GM18907 (cell line): ENCODE measurements around the gene GPR158.

Experiments
- ATAC-seq: cut with Tn5 transposase; IDR thresholded peaks from one replicate; pipeline ENCODE4 v1.9.1; 2021; ENCODE audit warnings: mild to moderate bottlenecking, moderate library complexity; ENCODE audit not compliant: unreplicated experiment

Gene GPR158

GRCh38 chr10:25564351-25564750, 389.6 kb downstream of the GPR158 start:
- ATAC-seq = no peak

- ATAC-seq = no peak
Observed at GRCh38 chr10:25565570-25565969, 390.8 kb downstream of the GPR158 start.

- no peak for ATAC-seq
Observed at GRCh38 chr10:25573316-25573715, 398.5 kb downstream of the GPR158 start.

- no peak for ATAC-seq
Observed at GRCh38 chr10:25575343-25575742, 400.5 kb downstream of the GPR158 start.

DNA sequence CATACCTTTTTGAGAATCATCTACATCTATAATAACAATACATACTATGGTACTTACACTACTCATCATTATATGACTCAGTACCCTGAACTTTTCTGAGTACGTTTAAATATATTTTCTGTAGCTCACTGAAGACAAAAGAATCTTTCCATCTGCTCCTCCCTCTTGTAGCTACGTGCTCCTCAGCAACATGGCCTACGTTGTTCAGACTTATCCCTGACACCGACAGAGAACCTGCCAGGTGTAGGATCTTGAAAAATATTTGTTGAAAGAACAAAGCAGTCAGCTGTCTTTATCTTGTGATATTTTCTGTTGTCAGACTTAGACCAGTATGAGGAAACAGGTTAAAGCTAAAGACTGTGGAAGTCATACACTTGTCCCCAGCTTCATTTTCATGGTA, 403.3 kb downstream of the GPR158 start:
- ATAC-seq = no peak

- no peak for ATAC-seq
Observed at GRCh38 chr10:25582961-25583360, 408.2 kb downstream of the GPR158 start.

GRCh38 chr10:25600651-25601050, 425.9 kb downstream of the GPR158 start:
- ATAC-seq = no peak

DNA sequence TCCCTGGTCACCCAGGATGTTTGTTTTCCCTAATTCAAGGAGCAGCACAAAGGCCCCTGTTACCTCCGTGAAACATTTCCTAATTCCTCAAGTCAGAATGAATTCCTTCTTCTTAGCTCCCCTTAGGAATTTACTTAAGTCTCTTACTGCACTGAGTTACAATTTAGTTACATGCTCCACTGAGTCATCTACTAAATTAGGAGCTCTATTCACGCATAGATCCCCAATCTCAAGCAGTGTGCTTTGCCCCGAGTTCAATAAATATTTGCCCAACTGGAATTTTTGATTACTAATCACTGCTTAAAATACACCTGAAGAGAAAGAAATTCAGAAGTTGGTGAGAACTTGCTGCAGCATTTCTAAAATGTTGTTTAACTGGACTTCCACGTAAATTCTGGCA, 429.8 kb downstream of the GPR158 start:
- ATAC-seq = no peak

DNA sequence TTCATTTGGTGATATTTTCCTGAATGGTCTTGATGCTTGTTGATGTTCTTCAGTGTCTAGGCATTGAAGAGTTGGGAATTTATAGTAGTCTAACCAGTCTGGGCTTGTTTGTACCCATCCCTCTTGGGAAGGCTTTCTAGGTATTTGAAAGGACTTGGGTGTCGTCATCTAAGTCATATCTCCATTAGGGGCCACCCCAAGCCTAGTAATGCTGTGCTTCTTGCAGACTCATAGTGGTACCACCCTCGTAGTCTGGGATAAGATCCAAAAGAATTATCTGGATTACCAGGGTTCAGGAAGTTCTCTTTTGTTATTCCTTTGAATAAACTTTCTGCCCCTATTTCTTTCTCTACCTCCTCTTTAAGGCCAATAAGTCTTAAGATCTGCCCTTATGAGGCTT, 439.9 kb downstream of the GPR158 start:
- ATAC-seq = no peak

- ATAC-seq = no peak
Observed at GRCh38 chr10:25615926-25616325, 441.1 kb downstream of the GPR158 start.

DNA sequence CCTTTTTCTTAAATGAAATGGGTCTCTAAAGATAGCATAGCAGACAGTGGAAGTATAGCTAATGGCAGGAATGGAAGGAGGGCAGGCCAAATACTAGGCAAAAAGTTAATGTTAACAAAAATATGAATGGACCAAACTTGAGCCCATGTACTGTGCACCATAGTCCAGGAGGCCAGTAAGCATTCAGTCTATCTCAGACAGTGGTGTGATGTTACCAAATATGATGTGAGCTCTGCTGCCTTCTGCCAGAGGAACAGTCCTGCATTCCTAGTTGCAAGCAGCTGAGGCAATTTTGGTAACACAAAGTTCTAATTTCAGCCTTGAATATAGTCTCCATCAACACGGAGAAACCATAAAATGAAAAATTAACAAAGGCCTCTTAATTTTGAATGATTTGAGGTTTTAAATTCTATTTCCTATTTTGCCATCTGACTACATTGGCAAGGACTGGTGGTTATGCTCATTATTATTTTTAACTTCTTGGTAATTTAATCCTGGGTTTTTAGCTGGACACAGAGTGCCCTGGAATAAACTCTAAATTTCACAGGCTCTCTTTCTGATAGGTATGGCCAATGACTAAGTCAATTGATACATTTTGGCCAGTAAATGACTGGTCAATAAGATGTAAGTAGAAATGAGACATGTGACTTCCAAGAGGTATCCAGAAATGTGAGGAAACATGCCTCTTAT, 442.2 kb downstream of the GPR158 start:
- ATAC-seq = no peak

DNA sequence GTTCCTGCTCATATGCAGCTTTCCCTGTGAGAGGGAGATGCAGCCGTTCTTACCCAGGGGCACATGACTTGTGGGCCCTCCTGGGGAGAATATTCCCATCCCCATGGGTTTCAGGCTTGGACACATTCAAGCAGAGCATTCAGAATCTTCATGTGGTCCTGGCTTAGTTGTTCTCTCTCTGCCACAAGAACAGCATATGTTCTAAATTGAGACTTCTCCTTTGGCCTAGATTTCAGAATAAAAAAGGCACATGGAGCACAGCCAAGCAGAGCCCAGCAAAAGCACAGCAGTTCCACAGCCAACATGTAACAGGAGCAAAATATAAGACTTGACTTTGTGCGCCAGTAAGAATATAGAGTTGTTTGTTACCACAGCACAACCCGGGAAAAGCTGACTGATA, 452.8 kb downstream of the GPR158 start:
- ATAC-seq = no peak

DNA sequence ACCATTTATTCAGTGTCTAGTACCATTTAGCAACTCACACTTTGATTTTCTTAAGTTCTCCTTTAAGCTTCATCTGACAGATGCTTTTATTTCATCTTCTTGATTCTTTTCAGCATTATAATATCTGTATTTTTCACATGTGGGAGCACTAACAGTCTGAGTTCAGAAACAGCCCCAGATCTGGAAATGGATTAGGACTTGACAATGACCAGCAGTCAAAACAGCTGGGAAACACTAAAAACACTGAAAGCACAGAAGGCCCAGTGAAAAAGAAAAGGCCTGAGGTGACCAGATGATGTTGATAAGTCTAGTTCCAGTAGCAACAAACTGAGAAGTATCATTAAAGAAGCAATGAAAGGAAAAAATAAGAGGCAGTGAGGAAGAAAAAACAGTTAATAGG, 454.5 kb downstream of the GPR158 start:
- no peak for ATAC-seq

- no peak for ATAC-seq
Observed at GRCh38 chr10:25631471-25631870, 456.7 kb downstream of the GPR158 start.

GRCh38 chr10:25632802-25633201, 458.0 kb downstream of the GPR158 start:
- ATAC-seq = no peak

DNA sequence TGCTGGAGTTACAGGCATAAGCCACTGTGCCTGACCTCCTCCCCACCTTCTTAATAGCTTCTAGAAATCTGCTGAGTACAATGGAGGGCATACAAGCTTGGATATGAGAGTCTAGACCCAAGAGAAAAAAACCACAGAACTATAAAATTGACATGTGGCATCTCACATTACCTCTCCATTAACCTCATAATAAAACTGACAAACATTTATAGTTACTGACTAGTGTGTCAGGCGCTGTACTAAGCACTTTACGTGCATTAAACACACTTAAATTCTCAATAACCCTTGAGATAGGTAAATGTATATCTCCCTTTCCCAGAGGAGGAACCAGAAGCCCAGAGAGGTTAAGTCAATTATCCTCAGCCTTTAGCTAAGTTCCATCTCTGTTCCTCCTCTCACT, 458.7 kb downstream of the GPR158 start:
- no peak for ATAC-seq

GRCh38 chr10:25639646-25640045, 464.8 kb downstream of the GPR158 start:
- ATAC-seq = no peak

DNA sequence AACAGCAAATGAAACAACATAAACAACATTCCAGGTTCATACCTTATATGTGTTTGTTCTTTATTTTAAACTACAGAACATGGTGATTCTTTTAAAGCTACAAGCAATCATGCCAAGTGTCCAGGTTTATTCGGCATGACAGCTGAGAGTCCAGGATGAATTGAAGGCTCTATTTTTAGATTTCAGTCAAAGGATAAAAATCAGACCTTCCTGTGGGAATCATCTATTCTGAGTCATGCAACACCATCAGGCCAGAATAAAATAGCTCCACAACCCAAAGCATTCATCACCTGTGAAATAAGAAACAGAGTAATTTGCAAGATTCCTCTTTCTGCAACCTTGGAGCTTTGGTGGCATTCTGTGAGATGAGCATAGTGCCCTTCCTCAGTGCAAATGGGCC, 466.8 kb downstream of the GPR158 start:
- no peak for ATAC-seq

DNA sequence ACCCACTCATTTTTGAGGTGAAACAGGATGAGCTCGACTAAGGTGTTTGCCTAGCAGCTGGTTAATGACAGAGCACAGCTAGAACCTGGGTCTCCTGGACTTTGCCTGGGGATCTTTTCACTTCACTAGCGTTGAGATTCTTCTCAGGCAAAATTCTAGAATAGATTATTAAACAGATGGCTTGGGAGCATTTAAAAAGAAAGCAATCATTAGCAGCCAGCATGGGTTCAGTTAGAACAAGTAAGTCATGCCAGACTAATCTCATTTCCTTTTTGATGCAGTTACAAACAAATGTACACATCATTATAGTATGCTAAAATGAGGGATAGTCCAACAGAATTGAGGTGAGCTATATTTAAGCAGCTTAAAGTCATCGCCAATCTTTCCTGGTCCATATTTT, 467.9 kb downstream of the GPR158 start:
- ATAC-seq = no peak

DNA sequence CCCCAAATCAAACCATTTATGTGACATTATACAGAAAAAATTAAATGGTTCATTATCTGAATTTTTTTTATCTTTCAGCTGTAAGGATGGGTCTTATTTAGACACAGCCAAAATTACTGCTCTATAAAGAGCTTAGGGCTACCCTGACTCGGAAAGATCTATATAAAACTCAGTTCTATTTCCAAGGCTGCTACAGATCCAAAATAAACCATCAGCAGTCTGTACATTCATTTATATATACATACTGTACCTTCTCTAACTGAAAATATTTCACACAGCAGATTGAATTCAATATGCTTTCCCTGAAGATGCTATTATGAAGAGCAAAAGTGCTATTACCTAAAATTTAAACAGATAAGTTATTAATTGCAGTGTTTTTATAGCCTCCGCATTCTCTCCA, 471.6 kb downstream of the GPR158 start:
- no peak for ATAC-seq

GRCh38 chr10:25651534-25651933, 476.7 kb downstream of the GPR158 start:
- no peak for ATAC-seq
